ENCODE measurements around the gene ABCB7.

DNA sequence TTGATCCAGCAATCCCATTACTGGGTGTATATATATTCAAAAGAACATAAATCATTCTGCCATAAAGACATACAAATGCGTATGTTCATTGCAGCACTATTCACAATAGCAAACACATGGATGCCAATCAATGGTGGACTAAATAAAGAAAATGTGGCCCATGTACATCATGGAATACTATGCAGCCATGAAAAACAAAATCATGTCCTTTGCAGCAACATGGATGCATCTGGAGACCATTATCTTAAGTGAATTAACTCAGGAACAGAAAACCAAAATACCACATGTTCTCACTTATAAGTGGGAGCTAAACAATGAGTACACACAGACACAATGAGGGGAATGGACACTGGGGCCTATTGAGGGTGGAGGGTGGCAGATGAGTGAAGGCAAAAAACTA lies 81.6 kb downstream of the ABCB7 start:
- TF ChIP-seq, protein P1, sequence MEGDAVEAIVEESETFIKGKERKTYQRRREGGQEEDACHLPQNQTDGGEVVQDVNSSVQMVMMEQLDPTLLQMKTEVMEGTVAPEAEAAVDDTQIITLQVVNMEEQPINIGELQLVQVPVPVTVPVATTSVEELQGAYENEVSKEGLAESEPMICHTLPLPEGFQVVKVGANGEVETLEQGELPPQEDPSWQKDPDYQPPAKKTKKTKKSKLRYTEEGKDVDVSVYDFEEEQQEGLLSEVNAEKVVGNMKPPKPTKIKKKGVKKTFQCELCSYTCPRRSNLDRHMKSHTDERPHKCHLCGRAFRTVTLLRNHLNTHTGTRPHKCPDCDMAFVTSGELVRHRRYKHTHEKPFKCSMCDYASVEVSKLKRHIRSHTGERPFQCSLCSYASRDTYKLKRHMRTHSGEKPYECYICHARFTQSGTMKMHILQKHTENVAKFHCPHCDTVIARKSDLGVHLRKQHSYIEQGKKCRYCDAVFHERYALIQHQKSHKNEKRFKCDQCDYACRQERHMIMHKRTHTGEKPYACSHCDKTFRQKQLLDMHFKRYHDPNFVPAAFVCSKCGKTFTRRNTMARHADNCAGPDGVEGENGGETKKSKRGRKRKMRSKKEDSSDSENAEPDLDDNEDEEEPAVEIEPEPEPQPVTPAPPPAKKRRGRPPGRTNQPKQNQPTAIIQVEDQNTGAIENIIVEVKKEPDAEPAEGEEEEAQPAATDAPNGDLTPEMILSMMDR (conservative IDR thresholded peaks at IDR 0.05; ENCODE audit: low read length), result no peak
- no peak for TF ChIP-seq EZH2phosphoT487 (IDR thresholded peaks at IDR 0.05; ENCODE audit: borderline replicate concordance, low read depth, low read length)
